Liver (tissue), 3 donors: ENCODE results near the gene ARRDC4.

Experiments
- JUND ChIP-seq, 2 donors: IDR thresholded peaks; 2 replicates each; pipeline ENCODE4 v1.6.1; 2016; ENCODE audit warnings: antibody characterized with exemption in 2 of 2
- NR2F2 ChIP-seq: IDR thresholded peaks from 2 replicates; pipeline ENCODE4 v1.6.1; 2016; ENCODE audit warnings: antibody characterized with exemption
- RAD21 ChIP-seq, 2 donors: IDR thresholded peaks; 2 replicates each; pipeline ENCODE4 v1.6.1; 2016; ENCODE audit warnings: antibody characterized with exemption in 2 of 2, mild to moderate bottlenecking in 2 of 2
- TAF1 ChIP-seq: conservative IDR thresholded peaks from 2 replicates; pipeline ENCODE4 v1.6.1; 2016; ENCODE audit warnings: antibody characterized with exemption, mild to moderate bottlenecking
- YY1 ChIP-seq: IDR thresholded peaks from 2 replicates; pipeline ENCODE4 v1.6.1; 2016; ENCODE audit warnings: antibody characterized with exemption, mild to moderate bottlenecking
- TF ChIP-seq, protein P1 (sequence below): fragments of 150-350 bp; IDR thresholded peaks from 2 replicates; pipeline ENCODE4 v1.5.1; 2017; ENCODE audit warnings: improper control_type of control experiment, low read depth, low read length; ENCODE audit not compliant: missing input control
- TF ChIP-seq, protein P2 (sequence below): IDR thresholded peaks from 2 replicates; pipeline ENCODE4 v1.6.1; 2016; ENCODE audit warnings: antibody characterized with exemption
- TF ChIP-seq, protein P3 (sequence below): IDR thresholded peaks from 2 replicates; pipeline ENCODE4 v1.6.1; 2016; ENCODE audit warnings: antibody characterized with exemption
- TF ChIP-seq, protein P4 (sequence below): IDR thresholded peaks from 2 replicates; pipeline ENCODE4 v1.6.1; 2016; ENCODE audit warnings: antibody characterized with exemption
- TF ChIP-seq, protein P5 (sequence below): IDR thresholded peaks from 2 replicates; pipeline ENCODE4 v1.6.1; 2016; ENCODE audit warnings: antibody characterized with exemption, mild to moderate bottlenecking
- donor health status: healthy.
- donor health status: healthy.

DNA sequence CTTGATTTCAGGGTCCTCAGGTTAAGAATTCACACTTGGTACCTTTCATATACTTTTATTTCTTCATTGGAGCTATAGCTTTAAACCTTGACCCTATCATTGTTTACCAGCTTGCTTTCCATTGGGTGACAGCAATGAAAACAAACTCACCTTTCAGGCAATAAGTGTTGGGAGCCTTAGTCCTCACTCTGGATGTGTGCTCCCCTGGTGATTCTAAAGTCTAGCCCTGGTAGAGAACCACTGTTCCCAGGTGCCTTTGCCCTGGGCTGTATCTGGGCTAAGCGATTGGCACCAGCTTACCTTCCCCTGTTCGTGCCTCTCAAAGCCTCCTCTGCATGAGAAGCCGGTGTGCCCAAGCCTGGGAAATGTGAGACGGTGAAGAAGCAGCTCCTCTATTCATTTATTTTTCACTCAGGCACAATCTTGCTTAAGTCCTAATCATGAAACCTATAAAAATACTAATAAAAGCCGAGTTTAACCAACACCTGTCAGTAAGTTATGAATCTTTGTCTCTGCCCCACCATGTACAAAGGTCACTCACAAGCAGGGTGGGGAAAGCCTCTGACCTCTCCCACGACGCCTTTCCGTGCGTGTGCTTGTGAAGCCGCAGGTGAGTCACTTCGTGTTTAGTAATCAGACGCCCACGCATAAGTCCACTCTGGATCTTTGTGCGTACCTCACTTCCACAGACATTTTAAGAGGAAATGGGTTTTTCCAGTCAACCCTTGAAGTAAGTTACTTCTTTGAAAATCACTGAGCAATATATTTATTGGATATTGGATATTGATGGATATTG is 12.8 kb upstream of the ARRDC4 start:
- TF ChIP-seq, protein P1, sequence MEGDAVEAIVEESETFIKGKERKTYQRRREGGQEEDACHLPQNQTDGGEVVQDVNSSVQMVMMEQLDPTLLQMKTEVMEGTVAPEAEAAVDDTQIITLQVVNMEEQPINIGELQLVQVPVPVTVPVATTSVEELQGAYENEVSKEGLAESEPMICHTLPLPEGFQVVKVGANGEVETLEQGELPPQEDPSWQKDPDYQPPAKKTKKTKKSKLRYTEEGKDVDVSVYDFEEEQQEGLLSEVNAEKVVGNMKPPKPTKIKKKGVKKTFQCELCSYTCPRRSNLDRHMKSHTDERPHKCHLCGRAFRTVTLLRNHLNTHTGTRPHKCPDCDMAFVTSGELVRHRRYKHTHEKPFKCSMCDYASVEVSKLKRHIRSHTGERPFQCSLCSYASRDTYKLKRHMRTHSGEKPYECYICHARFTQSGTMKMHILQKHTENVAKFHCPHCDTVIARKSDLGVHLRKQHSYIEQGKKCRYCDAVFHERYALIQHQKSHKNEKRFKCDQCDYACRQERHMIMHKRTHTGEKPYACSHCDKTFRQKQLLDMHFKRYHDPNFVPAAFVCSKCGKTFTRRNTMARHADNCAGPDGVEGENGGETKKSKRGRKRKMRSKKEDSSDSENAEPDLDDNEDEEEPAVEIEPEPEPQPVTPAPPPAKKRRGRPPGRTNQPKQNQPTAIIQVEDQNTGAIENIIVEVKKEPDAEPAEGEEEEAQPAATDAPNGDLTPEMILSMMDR = no peak
- no peak for TF ChIP-seq TAF1
- TF ChIP-seq JUND (IDR thresholded peaks at IDR 0.05) = no peak
- no peak for TF ChIP-seq RAD21 (IDR thresholded peaks at IDR 0.05)
- TF ChIP-seq, protein P2, sequence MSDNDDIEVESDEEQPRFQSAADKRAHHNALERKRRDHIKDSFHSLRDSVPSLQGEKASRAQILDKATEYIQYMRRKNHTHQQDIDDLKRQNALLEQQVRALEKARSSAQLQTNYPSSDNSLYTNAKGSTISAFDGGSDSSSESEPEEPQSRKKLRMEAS = no peak
- TF ChIP-seq YY1 = no peak
- TF ChIP-seq, protein P3, sequence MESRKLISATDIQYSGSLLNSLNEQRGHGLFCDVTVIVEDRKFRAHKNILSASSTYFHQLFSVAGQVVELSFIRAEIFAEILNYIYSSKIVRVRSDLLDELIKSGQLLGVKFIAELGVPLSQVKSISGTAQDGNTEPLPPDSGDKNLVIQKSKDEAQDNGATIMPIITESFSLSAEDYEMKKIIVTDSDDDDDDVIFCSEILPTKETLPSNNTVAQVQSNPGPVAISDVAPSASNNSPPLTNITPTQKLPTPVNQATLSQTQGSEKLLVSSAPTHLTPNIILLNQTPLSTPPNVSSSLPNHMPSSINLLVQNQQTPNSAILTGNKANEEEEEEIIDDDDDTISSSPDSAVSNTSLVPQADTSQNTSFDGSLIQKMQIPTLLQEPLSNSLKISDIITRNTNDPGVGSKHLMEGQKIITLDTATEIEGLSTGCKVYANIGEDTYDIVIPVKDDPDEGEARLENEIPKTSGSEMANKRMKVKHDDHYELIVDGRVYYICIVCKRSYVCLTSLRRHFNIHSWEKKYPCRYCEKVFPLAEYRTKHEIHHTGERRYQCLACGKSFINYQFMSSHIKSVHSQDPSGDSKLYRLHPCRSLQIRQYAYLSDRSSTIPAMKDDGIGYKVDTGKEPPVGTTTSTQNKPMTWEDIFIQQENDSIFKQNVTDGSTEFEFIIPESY = no peak
- TF ChIP-seq, protein P4, sequence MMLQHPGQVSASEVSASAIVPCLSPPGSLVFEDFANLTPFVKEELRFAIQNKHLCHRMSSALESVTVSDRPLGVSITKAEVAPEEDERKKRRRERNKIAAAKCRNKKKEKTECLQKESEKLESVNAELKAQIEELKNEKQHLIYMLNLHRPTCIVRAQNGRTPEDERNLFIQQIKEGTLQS = no peak
- no peak for TF ChIP-seq NR2F2
- TF ChIP-seq, protein P5, sequence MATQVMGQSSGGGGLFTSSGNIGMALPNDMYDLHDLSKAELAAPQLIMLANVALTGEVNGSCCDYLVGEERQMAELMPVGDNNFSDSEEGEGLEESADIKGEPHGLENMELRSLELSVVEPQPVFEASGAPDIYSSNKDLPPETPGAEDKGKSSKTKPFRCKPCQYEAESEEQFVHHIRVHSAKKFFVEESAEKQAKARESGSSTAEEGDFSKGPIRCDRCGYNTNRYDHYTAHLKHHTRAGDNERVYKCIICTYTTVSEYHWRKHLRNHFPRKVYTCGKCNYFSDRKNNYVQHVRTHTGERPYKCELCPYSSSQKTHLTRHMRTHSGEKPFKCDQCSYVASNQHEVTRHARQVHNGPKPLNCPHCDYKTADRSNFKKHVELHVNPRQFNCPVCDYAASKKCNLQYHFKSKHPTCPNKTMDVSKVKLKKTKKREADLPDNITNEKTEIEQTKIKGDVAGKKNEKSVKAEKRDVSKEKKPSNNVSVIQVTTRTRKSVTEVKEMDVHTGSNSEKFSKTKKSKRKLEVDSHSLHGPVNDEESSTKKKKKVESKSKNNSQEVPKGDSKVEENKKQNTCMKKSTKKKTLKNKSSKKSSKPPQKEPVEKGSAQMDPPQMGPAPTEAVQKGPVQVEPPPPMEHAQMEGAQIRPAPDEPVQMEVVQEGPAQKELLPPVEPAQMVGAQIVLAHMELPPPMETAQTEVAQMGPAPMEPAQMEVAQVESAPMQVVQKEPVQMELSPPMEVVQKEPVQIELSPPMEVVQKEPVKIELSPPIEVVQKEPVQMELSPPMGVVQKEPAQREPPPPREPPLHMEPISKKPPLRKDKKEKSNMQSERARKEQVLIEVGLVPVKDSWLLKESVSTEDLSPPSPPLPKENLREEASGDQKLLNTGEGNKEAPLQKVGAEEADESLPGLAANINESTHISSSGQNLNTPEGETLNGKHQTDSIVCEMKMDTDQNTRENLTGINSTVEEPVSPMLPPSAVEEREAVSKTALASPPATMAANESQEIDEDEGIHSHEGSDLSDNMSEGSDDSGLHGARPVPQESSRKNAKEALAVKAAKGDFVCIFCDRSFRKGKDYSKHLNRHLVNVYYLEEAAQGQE = no peak
